NT2/D1 (cell line): Measurements from ENCODE around the gene BCL2L12.

Source experiments
- DNase-seq: peaks from one replicate; pipeline ENCODE4 v3.0.0-alpha.2; 2011; ENCODE audit warnings: low read depth, low spot score
- H3K27me3 ChIP-seq: 2 replicates; pipeline ENCODE4 v1.6.0; 2011; ENCODE audit warnings: mild to moderate bottlenecking; ENCODE audit not compliant: insufficient read length, insufficient read depth
- H3K36me3 ChIP-seq: 2 replicates; pipeline ENCODE4 v1.6.1; 2011; ENCODE audit warnings: mild to moderate bottlenecking, low read length, mixed read lengths; ENCODE audit not compliant: insufficient read depth, insufficient read length
- H3K4me1 ChIP-seq: 2 replicates; pipeline ENCODE4 v1.5.1; 2011; ENCODE audit not compliant: insufficient read depth, insufficient read length
- H3K4me3 ChIP-seq: 2 replicates; pipeline ENCODE4 v1.5.1; 2011; ENCODE audit warnings: low read depth; ENCODE audit not compliant: insufficient read length
- H3K9ac ChIP-seq: 2 replicates; pipeline ENCODE4 v1.6.0; 2011; ENCODE audit warnings: low read depth; ENCODE audit not compliant: insufficient read length
- H3K9me3 ChIP-seq: 2 replicates; pipeline ENCODE4 v1.5.1; 2011; ENCODE audit warnings: mild to moderate bottlenecking, low read length; ENCODE audit not compliant: insufficient read depth
- SUZ12 ChIP-seq: IDR thresholded peaks from 2 replicates; pipeline ENCODE4 v1.6.1; 2011; ENCODE audit not compliant: insufficient read length, insufficient read depth; ENCODE audit errors: extremely low read depth
- YY1 ChIP-seq: IDR thresholded peaks from 2 replicates; pipeline ENCODE4 v1.6.1; 2011; ENCODE audit not compliant: insufficient read length, insufficient read depth
- ZNF274 ChIP-seq: IDR thresholded peaks from 2 replicates; pipeline ENCODE4 v1.6.1; 2011; ENCODE audit warnings: mild to moderate bottlenecking, low read depth, low read length

BCL2L12 gene

DNA sequence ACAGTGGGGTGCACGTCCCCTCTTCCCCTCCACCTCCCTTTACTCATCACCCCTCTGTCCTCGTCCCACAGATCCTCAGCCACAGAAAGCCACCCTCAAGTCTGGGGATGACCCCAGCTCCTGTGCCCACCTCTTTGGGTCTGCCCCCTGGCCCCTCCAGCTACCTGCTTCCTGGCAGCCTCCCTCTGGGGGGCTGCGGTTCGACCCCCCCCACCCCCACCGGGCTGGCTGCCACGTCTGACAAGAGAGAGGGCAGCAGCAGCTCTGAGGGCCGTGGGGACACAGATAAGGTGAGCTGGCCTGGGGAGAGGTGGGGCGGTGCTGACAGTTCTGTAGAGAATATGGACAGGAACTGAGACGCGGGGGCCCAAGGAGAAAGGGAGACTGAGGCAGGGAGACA is 11.2 kb upstream of the BCL2L12 start:
- H3K9ac ChIP-seq = no peak overlapping the region
- no peaks in the 10 kb centered on the region for H3K27me3 ChIP-seq
- peaks cover 91% of the 10 kb centered on the region for H3K36me3 ChIP-seq
- no peak for TF ChIP-seq ZNF274
- no peak for DNase-seq
- H3K9me3 ChIP-seq = no peaks in the 10 kb centered on the region
- H3K4me3 ChIP-seq = no peak overlapping the region
- peaks cover 19% of the 10 kb centered on the region for H3K4me1 ChIP-seq

DNA sequence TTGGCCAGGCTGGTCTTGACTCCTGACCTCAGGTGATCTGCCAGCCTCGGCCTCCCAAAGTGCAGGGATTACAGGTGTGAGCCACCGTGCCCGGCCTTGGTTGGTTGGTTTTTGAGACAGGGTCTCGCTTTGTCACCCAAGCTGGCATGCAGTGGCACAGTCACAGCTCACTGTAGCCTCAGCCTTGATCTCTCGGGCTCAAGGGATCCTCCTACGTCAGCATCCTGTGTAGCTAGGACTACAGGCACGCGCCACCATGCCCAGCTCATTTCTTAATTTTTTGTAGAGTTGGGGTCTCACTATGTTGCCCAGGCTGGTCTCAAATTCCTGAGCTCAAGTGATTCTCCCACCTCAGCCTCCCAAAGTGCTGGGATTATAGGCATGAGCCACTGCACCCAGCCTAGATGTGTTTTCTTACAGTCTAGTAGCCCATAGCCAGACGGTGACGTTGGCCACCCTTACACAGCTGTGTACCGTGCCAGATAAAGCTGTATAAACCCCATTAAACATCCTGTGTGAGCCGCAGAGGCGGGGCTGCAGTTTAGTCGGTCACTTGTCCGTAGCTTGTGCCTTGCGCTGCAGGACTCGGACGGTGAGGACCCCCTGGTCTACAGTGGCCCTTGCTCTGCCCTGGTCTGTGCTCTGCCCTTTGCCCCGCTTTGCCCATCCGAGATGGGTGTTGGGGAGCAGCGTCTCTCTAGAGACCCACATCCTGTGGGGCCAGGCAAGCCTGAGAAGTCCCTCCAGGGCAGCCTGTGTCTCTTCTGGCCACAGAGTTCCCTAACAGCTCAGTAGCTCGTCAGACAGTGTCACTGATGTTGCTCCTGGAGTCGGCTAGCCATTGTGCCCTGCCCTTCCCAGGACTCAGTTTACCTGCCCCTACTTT is 9.9 kb upstream of the BCL2L12 start:
- Histone ChIP-seq H3K9ac (peak overlapping the region; percentile 66), H3K4me1 (peaks cover 22% of the 10 kb centered on the region), H3K27me3 (no peaks in the 10 kb centered on the region), H3K9me3 (no peaks in the 10 kb centered on the region; the same call in 1 of the 2 replicates), H3K36me3 (peaks cover 91% of the 10 kb centered on the region), H3K4me3 (no peak overlapping the region)
- DNase-seq = no peak
- TF ChIP-seq YY1 (no peak), SUZ12 (no peak), ZNF274 (no peak)

DNA sequence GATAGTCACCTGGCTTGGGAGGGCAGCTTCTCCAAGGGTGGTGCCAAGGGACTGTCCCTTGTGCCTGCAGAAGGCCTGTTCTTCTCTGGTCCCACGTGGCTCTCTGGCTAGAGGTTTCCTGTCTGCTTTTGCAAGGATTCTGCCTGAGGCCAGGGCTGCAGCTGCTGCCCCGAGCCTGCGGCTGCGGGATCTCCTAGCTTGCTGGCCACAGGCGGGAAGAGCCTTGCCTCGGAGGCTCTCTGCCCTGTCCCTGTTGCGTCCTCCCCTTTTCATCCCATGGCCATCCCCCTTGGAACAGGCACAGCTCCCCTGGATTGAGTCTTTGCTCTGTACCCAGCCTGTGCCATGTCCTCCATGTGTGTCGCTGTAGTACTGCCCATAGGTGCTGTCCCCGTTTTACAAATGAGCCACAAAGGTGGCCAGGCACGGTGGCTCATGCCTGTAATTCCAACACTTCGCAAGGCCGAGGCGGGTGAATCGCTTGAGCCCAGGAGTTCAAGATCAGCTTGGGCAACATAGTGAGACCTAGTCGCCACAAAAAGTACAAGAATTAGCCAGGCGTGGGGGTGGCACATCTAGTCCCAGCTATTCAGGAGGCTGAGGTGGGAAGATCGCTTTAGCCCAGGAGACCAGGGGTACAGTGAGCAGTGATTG is 9.2 kb upstream of the BCL2L12 start:
- Histone ChIP-seq H3K36me3 (peaks cover 90% of the 10 kb centered on the region), H3K27me3 (no peaks in the 10 kb centered on the region), H3K4me3 (no peak overlapping the region), H3K4me1 (peaks cover 22% of the 10 kb centered on the region), H3K9ac (peak overlapping the region; percentile 66), H3K9me3 (no peaks in the 10 kb centered on the region; the same call in 1 of the 2 replicates)
- no peak for DNase-seq
- TF ChIP-seq ZNF274 (no peak), YY1 (no peak), SUZ12 (no peak)

GRCh38 chr19:49657493-49658138 is 8.1 kb upstream of the BCL2L12 start:
- H3K36me3 ChIP-seq = peaks cover 92% of the 10 kb centered on the region
- peaks cover 22% of the 10 kb centered on the region for H3K4me1 ChIP-seq
- H3K27me3 ChIP-seq = no peaks in the 10 kb centered on the region
- TF ChIP-seq YY1 (no peak), SUZ12 (no peak)
- no peak overlapping the region for H3K4me3 ChIP-seq
- H3K9ac ChIP-seq = peak overlapping the region; percentile 42
- no peak for DNase-seq
- no peaks in the 10 kb centered on the region; the same call in 1 of the 2 replicates for H3K9me3 ChIP-seq

- H3K9ac ChIP-seq = peak overlapping the region; percentile 42
- peaks cover 93% of the 10 kb centered on the region for H3K36me3 ChIP-seq
- H3K4me3 ChIP-seq = no peak overlapping the region
- peaks cover 24% of the 10 kb centered on the region for H3K4me1 ChIP-seq
- H3K27me3 ChIP-seq = no peaks in the 10 kb centered on the region
- H3K9me3 ChIP-seq = no peaks in the 10 kb centered on the region; the same call in 1 of the 2 replicates
- TF ChIP-seq ZNF274 (no peak), SUZ12 (no peak), YY1 (no peak)
- no peak for DNase-seq
These were observed 7.6 kb upstream of the BCL2L12 start for GRCh38 chr19:49658139-49658517.

DNA sequence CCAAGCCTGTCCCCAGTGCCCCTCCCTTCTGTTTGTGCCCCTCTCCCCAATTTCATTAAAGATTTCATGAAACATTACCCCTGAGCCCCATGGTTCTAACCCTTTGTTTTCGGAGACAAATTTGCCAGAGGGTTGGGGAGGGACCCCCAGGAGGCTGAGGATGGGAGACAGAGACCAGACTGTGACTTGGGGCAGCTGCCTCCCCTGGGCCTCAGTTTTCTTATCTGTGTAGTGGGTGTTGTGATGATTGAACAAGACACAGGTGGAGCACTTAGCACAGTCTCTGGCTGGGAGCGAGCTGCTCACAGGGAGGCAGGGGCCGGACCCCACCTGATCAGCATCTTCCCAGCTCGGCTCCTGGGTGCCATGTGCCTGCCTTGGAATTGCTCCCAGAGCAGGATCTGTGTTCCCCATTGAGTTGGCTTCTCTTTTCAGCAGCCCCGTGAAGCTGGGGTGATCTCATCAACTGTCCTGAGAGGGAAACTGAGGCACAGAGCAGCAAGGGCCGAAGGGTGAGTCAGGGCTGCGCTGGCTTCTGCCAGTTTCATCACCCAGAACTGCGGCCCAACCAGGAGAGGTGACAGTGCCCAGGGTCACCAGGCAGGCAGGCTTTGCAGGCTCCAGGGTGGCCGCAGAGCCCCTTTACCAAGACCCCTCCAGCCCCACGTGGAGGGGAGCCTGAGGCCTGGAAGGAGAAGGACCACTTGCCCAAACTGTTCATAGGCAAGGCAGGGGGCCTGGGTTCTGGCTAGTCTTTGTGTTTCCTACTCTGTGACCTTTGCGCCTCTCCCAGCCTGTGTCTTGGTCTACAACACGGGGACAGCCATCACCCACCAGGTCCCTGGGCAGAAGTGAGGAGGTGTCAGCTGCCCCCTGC is 6.9 kb upstream of the BCL2L12 start:
- H3K4me1 ChIP-seq = peaks cover 24% of the 10 kb centered on the region
- H3K4me3 ChIP-seq = no peak overlapping the region
- no peak for DNase-seq
- peaks cover 90% of the 10 kb centered on the region for H3K36me3 ChIP-seq
- TF ChIP-seq YY1 = no peak
- no peak for TF ChIP-seq ZNF274
- TF ChIP-seq SUZ12 = no peak
- H3K27me3 ChIP-seq = no peaks in the 10 kb centered on the region
- no peak overlapping the region for H3K9ac ChIP-seq
- no peaks in the 10 kb centered on the region; the same call in 1 of the 2 replicates for H3K9me3 ChIP-seq
